ENCODE measurements around the gene MRPL11.

The MRPL11 gene

DNA sequence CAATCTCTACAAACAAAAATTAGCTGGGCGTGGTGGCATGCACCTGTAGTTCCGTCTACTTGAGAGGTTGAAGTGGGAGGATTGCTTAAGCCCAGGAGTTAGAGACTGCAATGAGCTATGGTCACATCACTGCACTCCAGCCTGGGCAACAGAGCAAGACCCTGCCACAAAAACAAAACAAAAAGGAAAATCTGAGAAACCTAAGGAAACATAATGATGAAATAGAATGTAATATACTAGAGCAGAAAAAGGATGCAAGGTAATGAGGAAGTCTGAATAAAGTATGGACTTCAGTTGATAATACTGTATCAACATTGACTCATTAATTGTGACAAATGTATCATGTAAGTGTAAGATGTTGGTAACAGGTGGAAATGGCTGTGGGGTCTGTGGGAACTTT lies 9.7 kb downstream of the MRPL11 start:
- no peak for FAIRE-seq

DNA sequence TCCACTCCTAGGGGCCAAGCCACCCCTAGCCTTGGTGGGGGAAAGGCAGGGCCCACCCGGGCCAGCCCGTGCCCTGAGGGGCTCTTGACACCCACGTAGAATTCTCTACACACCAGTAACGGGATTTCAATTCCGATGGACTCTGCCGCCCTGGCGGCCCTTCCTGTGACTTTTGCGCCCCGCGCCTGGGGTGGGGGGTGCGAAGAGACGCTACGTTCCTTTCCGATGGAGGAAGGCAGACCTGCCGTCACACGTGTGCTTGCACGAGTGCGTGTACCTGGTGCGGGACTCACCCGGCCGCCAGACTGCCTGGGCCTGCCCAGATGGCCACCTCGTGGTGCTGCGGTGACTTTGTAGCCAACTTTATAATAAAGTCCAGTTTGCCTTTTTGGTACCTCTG lies 12.3 kb downstream of the MRPL11 start:
- no peak for FAIRE-seq

DNA sequence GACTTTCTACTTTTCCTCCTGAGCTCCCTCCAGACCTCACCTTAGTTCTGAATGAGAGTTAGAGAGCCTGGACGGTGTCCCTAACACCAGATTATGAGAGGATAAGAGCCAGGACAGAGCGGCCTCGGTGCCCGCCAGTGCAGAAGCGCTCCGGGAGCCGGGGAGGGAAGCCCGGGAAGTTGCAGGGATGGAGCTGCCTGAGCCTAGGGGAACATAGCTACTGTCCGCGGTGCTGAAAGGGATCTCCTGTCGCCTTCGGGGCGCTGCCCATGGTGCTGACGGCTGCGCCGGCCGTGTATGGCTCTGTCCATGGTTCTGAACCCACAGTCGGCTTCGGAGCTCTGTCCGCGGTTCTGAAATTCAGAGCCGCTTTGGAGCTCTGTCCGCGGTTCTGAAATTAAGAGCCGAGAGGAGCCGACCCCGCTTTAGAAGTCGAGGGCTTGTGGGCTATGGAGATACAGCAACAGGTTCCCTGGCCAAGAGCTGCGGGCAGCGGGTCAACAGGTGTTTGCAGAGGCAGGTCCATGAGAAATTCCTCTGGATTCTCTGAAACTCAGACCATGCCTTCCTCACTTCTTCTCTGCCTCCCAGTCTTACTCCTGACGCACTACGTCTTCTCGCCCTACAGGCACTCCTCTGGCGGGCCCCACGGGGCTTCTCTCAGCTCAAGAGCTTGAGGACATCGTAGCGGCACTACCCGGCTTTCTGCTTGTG lies 17.0 kb downstream of the MRPL11 start:
- no peak for FAIRE-seq

DNA sequence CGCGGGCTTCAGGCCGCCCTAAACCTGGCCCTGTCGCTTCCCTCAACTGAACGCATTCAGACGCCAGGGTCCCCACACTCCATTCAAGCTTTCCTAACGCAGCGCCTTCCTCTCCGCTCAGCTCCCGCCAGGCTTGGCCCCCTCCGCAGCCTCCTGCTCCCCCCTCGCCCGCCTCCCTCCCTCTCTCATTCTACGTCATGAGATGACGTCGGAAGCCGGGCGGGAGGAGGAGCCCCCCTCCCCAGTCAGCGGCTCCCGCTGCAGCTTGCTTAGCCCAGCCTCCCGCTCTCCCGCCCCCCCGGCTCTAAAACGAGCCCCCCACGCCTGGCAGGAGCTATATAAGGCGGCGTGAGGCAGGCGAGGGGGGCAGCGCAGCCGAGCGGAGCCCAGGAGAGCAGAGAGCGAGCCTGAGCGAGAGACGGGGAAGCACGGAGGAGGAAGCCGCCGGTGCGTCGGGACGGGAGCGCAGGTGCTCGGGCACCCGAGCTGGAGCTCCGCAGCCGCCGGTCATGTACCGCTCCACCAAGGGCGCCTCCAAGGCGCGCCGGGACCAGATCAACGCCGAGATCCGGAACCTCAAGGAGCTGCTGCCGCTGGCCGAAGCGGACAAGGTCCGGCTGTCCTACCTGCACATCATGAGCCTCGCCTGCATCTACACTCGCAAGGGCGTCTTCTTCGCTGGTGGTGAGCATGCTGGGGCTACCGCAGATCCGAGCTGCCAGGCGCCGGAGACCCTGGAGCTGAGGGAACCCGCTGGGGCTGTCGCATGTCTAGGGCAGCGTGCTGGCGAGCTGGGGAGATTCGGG lies 17.8 kb downstream of the MRPL11 start, which contains the start of gene NPAS4:
Gene NPAS4 (plus strand): TSS at position 365 of the 806 bp plus-strand sequence. CDS start 145 bp downstream, at position 510.
- FAIRE-seq, result no peak

DNA sequence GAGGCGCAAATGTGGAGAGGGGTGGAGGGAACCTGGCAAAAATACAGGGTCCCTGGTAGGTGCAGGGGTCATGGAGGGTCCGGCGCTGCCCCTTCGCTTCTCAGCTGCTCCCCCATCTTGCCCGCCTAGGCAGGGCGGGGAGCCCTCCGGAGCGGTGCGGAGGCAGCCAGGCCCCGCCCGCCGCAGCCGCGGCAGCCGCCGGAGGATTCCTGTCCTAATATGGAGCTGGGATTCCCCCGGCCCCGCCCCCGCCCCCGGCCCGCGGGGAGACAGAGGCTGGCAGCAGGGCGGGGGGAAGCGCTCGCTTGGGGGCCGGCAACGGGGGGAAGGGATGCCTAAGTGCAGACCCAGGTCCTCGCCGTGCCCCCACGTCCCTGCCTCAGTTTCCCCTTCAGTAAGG lies 18.8 kb downstream of the MRPL11 start:
- no peak for FAIRE-seq

DNA sequence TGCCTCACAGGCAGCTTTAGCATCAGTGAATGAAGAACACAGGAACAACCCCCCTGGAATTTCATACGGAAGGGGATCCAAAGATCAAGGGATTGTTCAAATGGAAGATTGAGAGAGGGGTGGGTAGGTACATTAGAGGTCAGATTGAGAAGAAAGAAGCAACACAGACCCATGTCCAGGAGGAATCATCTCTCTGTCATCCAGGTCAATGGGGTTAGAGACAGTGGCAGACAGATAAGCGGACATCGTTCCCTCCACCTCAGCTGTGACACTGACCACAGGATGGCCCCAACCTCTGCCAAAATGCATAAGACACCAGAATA lies 19.7 kb downstream of the MRPL11 start:
- no peak for FAIRE-seq

DNA sequence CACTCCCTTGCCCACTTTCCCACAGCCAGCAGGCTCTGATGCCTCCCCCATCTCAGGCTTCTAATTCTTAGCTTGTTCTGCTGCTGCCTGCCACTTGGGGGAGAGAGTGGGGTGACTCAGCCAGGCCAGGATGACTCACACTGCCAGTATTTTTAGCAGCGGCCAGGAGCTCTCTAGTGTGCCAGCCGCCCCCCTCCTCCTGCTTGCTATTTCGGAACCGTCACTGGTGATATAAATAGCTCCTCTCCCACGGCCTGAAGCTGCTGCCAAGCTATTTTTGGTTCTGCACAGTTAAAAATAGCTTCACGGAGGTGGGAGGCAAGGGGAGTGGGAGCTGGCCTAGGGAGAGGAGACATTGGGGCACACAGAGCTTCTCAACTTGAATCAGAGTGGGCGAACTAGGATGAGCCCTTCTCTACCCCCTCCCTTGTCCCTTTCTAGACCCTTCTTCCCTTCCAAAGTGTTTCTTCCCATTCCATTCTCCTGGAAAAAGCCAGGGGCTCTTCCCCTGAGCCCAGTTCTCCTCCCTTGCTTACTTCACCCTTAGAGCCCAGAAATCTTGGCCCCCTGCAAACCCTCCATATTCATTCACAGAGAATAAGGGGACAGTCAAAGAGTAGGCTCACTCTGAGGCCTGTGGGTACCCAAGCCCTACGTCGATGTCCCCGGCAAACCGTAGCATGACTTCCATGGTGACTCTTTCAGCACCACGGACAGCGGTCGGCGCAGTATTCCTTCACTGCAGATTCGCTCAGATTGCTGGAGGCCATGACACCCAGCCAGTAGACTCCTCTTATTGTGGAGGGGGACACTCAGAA lies 20.3 kb downstream of the MRPL11 start:
- no peak for FAIRE-seq

GRCh38 chr11:66417000-66417399 lies 21.6 kb downstream of the MRPL11 start:
- FAIRE-seq, result no peak

GRCh38 chr11:66415423-66415822 lies 23.2 kb downstream of the MRPL11 start:
- no peak for FAIRE-seq

- FAIRE-seq, result no peak
Observed at GRCh38 chr11:66414120-66414934, 24.3 kb downstream of the MRPL11 start.

DNA sequence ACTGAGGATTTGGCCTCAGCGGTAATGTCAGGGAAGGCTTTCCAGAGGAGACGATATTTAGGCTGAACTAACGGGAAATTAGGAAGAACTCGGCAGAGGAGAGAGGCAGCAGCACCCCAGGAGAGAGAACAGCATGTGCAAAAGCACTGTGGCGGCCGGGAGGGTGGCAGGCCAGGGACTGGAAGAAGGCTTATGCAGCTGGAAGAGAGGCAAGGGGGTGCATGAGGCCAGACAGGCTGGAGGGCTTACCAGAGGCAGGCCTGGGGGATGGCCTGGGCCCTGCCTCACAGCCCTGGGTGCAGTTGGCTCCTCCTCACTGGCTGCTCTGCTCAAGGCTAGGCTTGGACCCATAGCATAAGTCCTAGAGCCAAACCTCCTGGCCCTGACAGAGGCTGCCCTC lies 25.5 kb downstream of the MRPL11 start:
- FAIRE-seq, result no peak

DNA sequence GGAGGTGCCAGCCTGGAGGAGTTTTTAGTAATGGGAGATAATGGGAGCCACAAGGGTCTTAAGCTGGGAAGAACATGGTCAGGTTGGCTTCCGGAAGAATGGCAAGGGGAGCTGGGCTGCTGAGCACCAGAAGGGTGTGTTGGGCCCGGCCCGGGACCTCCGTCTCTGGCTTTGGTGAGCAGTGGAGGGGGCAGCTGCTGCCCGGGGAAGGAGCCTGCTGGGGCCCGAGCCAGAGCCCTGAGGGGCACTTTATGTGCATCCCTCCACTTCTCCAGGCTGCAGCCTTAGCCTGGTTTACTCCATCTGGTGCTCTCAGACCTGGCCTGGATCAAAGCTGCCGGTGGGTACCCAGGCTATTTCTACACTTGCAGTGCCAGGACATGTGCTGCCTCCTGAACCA lies 26.5 kb downstream of the MRPL11 start:
- no peak for FAIRE-seq

DNA sequence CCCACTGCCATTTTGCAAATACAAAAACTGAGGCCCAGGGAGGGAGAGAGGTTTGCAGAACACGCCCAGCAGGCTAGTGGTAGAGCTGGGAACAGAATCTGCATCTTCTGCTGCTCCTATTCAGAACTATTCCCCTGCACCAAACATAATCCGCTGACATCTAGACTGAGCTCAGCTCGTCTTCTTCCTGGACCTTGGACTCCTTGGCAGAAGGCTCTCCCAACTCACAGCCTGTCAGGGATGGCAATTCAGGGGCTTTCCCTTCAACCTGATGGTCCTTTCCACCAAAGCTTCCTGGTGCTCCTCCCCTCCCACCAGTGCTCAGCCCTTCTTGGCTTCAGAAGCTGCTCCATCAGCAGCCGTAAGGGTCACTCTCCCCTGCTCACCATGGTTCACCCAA lies 27.3 kb downstream of the MRPL11 start:
- no peak for FAIRE-seq

- no peak for FAIRE-seq
Observed at GRCh38 chr11:66410191-66410590, 28.5 kb downstream of the MRPL11 start.

DNA sequence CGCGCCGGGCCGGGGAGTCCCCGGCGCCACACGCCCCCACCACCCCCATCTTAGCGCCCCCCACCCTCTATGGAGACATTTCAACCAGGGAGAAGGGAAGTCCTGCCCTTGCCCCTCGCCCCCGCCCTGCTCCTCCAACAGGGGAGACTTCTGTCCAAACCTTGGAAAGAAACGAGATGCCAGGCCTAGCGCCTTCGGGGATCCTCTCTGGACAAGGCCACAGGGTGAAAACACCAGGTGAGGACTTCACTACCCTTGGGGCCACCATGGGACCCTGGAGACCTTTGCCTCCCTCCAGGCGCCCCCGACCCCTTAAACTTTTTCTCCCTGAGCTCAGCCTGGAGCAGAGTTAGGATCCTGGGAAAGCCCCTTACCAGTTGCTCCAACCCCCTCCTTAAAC lies 29.4 kb downstream of the MRPL11 start:
- no peak for FAIRE-seq

DNA sequence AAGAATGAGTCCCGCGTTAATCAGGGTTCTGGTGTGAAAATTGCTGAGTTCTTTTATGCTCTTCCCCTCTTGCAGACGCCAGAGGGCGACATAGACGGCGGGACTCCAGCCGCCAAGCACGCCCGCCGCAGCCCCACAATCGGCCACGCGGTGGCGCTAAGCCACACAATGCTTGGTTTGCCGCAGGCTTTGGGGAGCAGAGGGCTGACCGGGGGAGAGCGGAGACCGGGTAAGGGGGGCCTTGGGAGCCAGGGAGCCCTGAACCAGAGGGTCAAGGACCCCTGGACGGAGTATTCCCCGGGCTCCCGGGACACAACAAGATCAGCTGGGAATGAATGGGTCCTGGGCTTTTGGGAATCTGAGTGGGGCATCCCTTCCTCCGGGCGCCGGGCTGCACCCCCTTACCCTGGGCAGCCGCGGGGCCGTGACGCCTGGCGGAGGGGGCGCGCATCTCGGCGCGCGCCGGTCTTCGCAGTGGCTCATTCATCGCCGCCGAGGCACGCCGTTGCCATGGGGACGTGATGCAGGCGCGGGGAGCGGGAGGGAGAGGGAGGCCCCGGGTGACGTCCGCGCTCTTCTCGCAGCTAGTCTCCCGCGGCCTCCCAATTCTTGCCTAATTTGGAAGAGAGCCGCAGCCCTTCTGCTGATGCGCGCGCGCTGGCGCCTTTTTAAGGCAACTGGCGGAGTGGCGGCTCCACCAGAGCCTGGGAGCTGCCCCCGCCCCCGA lies 30.0 kb downstream of the MRPL11 start:
- peak; percentile 51 for FAIRE-seq

DNA sequence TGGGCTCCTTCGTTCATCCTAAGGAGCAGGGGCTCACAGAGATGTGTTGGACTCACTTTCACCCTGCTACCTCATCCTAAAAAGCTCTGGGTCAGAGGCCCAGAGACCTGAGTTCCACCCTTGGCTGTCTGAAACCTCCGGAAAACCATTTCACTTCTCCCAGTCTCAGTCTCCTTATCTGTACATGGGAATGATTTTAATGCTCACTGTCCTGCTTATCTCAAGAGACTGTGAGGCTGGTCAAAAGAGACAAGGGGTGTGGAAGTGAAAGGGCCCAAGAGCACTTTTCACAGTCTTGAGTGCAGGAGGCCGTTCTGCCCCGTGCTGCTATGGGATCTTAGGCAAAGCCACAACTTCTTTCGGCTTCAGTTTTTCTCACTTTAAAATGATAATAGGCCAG lies 31.0 kb downstream of the MRPL11 start:
- FAIRE-seq, result no peak

- FAIRE-seq, result no peak
Observed at GRCh38 chr11:66393954-66394353, 44.7 kb downstream of the MRPL11 start.

DNA sequence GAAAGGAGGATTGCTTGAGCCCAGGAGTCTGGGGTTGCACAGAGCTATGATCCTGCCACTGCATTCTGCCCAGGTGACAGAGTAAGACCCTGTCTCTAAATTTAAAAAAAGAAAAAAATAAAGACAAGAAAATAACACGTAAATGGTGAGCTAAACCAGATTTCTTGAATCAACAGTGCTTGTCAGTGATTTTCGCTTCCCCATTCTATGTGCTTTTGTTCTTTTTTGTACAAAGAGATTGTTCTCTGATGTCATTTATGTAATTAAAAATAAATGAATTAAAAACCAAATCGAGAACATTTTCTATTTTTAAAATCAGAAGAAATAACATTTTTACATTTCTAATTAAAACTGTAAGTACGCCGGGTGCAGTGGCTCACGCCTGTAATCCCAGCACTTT lies 47.3 kb downstream of the MRPL11 start:
- no peak for FAIRE-seq

DNA sequence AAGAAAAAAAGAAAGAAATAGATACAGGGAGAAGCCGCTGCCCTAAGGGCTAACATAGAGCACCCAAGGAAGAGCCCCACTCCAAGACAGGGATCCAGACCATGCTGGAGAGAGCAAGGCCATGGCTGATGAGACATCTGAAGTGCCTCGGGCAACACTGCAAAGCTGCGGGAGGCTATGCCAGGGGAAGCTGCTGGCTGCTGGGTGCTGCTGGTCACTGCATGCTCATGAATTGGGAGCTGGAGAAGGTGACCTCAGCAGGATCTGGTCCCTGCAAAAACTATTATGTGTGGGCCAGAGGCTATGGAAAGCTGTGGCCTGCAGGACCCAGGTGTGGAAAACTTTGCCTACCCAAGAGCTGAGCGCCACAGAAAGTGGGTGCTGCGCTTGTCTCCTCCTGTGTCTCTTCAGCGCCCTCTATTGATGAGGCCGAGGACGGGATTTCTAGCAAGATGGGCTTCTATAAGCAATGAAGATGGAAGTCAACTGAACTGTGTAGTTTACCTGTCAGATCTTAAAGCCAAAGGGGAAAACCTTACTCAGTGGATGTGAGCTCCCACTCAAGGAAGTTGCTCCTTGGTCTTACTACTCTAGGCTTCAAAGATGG lies 49.8 kb downstream of the MRPL11 start:
- FAIRE-seq, result no peak

All from G401.6 (cell line).